K562 (cell line): ENCODE data around the gene PAN3. TPM values are rescaled to one million over a fixed set of nuclear protein-coding genes. Genes with fewer than 3 reads are reported as not detected.

ENCODE experiments used
- ATAC-seq: fragments of 200-7000 bp; cut with Tn5 transposase; 3 replicates; pipeline ENCODE4 v1.9.1; 2020; ENCODE audit warnings: moderate library complexity
- BruUV-seq: library from RNA; stranded (reverse); fragments of 400-500 nt; replicated peaks from 2 replicates; lab custom pipeline; 2021; lab: Mats Ljungman, UMichigan
- CTCF ChIA-PET: fragments of 300-600 bp; formaldehyde crosslinking; extraction: SDS; loops from one replicate; lab custom pipeline; 2021; ENCODE audit warnings: low intra/inter-chr PET ratio; lab: Yijun Ruan, JAX
- POLR2A ChIA-PET: fragments of 300-600, 350-650 bp; sonication (Branson Sonifier 250); formaldehyde crosslinking; extraction: SDS; loops from one replicate; lab custom pipeline; 2021; ENCODE audit warnings: antibody characterized with exemption, inconsistent platforms; lab: Yijun Ruan, JAX
- DNase-seq, 4 experiments: peaks; one replicate each; pipeline versions ENCODE4 v3.0.0 to v3.0.0-alpha.2; 2011 to 2018; ENCODE audit warnings: low spot score in 3 of 4, mixed read lengths in 3 of 4; ENCODE audit errors: extremely low read depth in 1 of 4
- FAIRE-seq: peaks from 2 replicates; lab custom pipeline; 2011; peaks lifted over from hg19 to GRCh38; lab: Jason Lieb, UNC
- H2AFZ ChIP-seq: 2 replicates; pipeline ENCODE4 v1.6.0; 2011; ENCODE audit warnings: low read depth, low read length, control low read depth, inconsistent platforms
- H3K27ac ChIP-seq: fragments of 200-600 bp; 3 replicates; pipeline ENCODE4 v1.8.0; 2011; ENCODE audit warnings: low read depth, mild to moderate bottlenecking, control low read depth, inconsistent platforms, low read length, moderate library complexity, mixed read lengths; ENCODE audit errors: extremely low read depth
- H3K27me3 ChIP-seq, 2 experiments: fragments of 300-600 bp in 1 of 2; 2 replicates in 1 of 2; 3 replicates in 1 of 2; pipeline versions ENCODE4 v1.6.0 to v1.8.0; 2011; ENCODE audit warnings: inconsistent platforms in 2 of 2, low read length in 2 of 2, mild to moderate bottlenecking in 1 of 2, mixed read lengths in 1 of 2, moderate library complexity in 1 of 2; ENCODE audit not compliant: control insufficient read depth in 2 of 2, insufficient read depth in 2 of 2
- H3K36me3 ChIP-seq: fragments of 300-600 bp; 3 replicates; pipeline ENCODE4 v1.8.0; 2011; ENCODE audit warnings: mild to moderate bottlenecking, low read length, inconsistent platforms; ENCODE audit not compliant: control insufficient read depth, insufficient read depth
- H3K4me1 ChIP-seq, 2 experiments: fragments of 200-600 bp in 1 of 2; replicated peaks in 1 of 2; 2 replicates in 1 of 2; 3 replicates in 1 of 2; pipeline versions ENCODE4 v1.5.1 to v1.8.0; 2011; ENCODE audit warnings: inconsistent platforms in 2 of 2, low read length in 2 of 2, mild to moderate bottlenecking in 1 of 2, mixed read lengths in 1 of 2, moderate library complexity in 1 of 2; ENCODE audit not compliant: control insufficient read depth in 2 of 2, insufficient read depth in 2 of 2
- H3K4me2 ChIP-seq: 2 replicates; pipeline ENCODE4 v1.6.1; 2011; ENCODE audit warnings: low read length, control low read depth, inconsistent platforms, mixed read lengths; ENCODE audit not compliant: insufficient read depth
- H3K4me3 ChIP-seq: fragments of 200-600 bp; sonication (generic), shearing (Covaris generic); 2 replicates; pipeline ENCODE4 v1.5.1; 2016; ENCODE audit warnings: control low read depth, inconsistent platforms
- H3K79me2 ChIP-seq: fragments of 200-600 bp; 3 replicates; pipeline ENCODE4 v1.8.0; 2011; ENCODE audit warnings: low read length, inconsistent platforms; ENCODE audit not compliant: control insufficient read depth, insufficient read depth
- H3K9ac ChIP-seq, 2 experiments: 2 replicates each; pipeline versions ENCODE4 v1.6.0 to v1.6.1; 2011; ENCODE audit warnings: low read depth in 2 of 2, low read length in 2 of 2, control low read depth in 1 of 2, inconsistent platforms in 1 of 2, mild to moderate bottlenecking in 1 of 2, mixed read lengths in 1 of 2; ENCODE audit not compliant: insufficient read depth in 1 of 2
- H3K9me1 ChIP-seq: one replicate; pipeline ENCODE4 v1.6.0; 2011; ENCODE audit warnings: inconsistent platforms, mild to moderate bottlenecking, low read length, moderate library complexity; ENCODE audit not compliant: control insufficient read depth, insufficient read depth
- H3K9me3 ChIP-seq: replicated peaks from 2 replicates; pipeline ENCODE4 v1.5.1; 2011; ENCODE audit warnings: low read depth, low read length, inconsistent platforms; ENCODE audit not compliant: control insufficient read depth, insufficient read depth
- H4K20me1 ChIP-seq: replicated peaks from 2 replicates; pipeline ENCODE4 v1.6.1; 2011; ENCODE audit warnings: low read length, inconsistent platforms, mixed read lengths; ENCODE audit not compliant: control insufficient read depth, insufficient read depth
- DIDO1 ChIP-seq: fragments of 450-650 bp; IDR thresholded peaks from 2 replicates; pipeline ENCODE4 v1.6.1; 2016; ENCODE audit warnings: low read depth, missing biosample characterization, missing genetic modification characterization
- RFX5 ChIP-seq: IDR thresholded peaks from 2 replicates; pipeline ENCODE4 v1.6.1; 2011; ENCODE audit warnings: low read depth, mild to moderate bottlenecking, improper control_type of control experiment, low read length
- SREBF1 ChIP-seq: fragments of 150-350 bp; IDR thresholded peaks from 2 replicates; pipeline ENCODE4 v1.6.1; 2014; ENCODE audit warnings: antibody characterized with exemption, low read depth, low read length, borderline replicate concordance
- ZNF253 ChIP-seq: fragments of 250-450 bp; sonication (Bioruptor Pico); conservative IDR thresholded peaks from 2 replicates; pipeline ENCODE4 v1.6.1; 2021; ENCODE audit warnings: mild to moderate bottlenecking
- ZNF79 ChIP-seq: fragments of 250-450 bp; sonication (Bioruptor Pico); IDR thresholded peaks from 2 replicates; pipeline ENCODE4 v1.4.0; 2020; ENCODE audit warnings: low read depth, mild to moderate bottlenecking, moderate library complexity
- WGBS: fragments of 100-300 bp; shearing (Covaris generic); methylation state at CpG from one replicate; pipeline ENCODE4 v1.1.6; 2016; ENCODE audit warnings: low coverage, mixed read lengths; ENCODE audit not compliant: insufficient coverage; ENCODE audit errors: missing lambda C conversion rate; 5-methylcytosine and 5-hydroxymethylcytosine counted together
- in situ Hi-C: fragments of 300-500 bp; cut with MboI; formaldehyde crosslinking; loops from 4 replicates; pipeline ENCODE4 v1.15.0; 2018; ENCODE audit warnings: inconsistent platforms, mixed read lengths
- intact Hi-C: fragments of 100-400 bp; cut with micrococcal nuclease; formaldehyde crosslinking; loops from 2 replicates; pipeline ENCODE4 v1.14.2; 2022
- polyA plus RNA-seq, 8 experiments: library from polyadenylated mRNA; depleted of rRNA in 4 of 8; stranded (reverse) in 5 of 8; unstranded in 3 of 8; fragments of >200 nt; fragmentation: Nextera tagmentation in 2 of 8; fragmentation: Illumina TruSeq in 1 of 8; extraction: Ambion mirVana in 2 of 8; extraction: Trizol in 1 of 8; gene quantifications; 2 replicates each; pipeline versions ENCODE4 v1.2.1 to v1.2.3, GENCODE V29; 2011 to 2014; ENCODE audit warnings: inconsistent platforms in 1 of 8, missing spikeins in 1 of 8
- total RNA-seq, 7 experiments: library from RNA; depleted of rRNA in 6 of 7; stranded (reverse); fragments of >200 nt in 6 of 7; fragmentation: Illumina TruSeq in 2 of 7; extraction: Trizol in 2 of 7; gene quantifications; 2 replicates each; pipeline versions ENCODE4 v1.2.1 to v1.2.3, GENCODE V29; 2011 to 2021; ENCODE audit warnings: low replicate concordance in 1 of 7
- TF ChIP-seq, protein P1 (sequence below): fragments of 450-650 bp; IDR thresholded peaks from 2 replicates; pipeline ENCODE4 v1.6.1; 2016; ENCODE audit warnings: mild to moderate bottlenecking
- TF ChIP-seq, protein P2 (sequence below), 2 experiments: fragments of 450-650 bp; IDR thresholded peaks; 2 replicates each; pipeline ENCODE4 v1.6.1; 2016
- TF ChIP-seq, protein P3 (sequence below), 2 experiments: fragments of 450-650 bp; IDR thresholded peaks; 2 replicates each; pipeline ENCODE4 v1.6.1; 2018; ENCODE audit warnings: mild to moderate bottlenecking in 2 of 2, low read depth in 1 of 2; ENCODE audit not compliant: partially characterized antibody in 2 of 2
- TF ChIP-seq, protein P4 (sequence below): fragments of 450-650 bp; IDR thresholded peaks from one replicate; pipeline ENCODE4 v1.6.1; 2018; ENCODE audit warnings: mild to moderate bottlenecking, moderate library complexity; ENCODE audit not compliant: partially characterized antibody
- TF ChIP-seq, protein P5 (sequence below): sonication (generic); formaldehyde crosslinking; IDR thresholded peaks from 2 replicates; pipeline ENCODE4 v1.5.0; 2020; ENCODE audit warnings: missing genetic modification reagents

PAN3 gene
- total and polyA plus RNA-seq, 9 of the 15 experiments (the other 6 are each of a cell fraction or from before 2014, with no cell fraction given), result 7.2 to 19.9 (median 11.6) TPM

DNA sequence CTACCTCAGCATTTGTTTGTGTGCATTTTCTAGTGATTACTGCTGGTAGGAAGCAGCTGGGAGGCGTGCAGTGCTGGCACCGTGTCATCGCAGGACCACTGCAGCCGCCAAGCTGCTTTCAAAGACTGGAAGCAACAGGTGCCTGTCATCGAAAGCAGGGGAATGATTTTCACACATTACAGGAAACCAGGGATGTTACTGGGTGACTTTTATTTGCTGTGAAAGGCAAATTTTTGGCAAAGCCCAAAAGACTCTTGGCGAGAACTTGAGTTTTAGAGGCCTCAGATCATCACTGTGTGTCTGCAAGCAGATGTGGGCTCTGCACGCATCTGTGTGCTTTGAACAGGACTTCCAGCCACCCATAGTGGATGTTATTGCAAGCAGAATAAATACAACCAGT, 180.2 kb downstream of the PAN3 start:
- POLR2A ChIA-PET, result no interaction called here
- Histone ChIP-seq H3K27ac (no peak overlapping the region), H3K4me2 (no peak overlapping the region), H3K79me2 (no peaks in the 10 kb centered on the region), H3K4me1 (peaks cover 0 to 4% of the 10 kb centered on the region in 2 experiments; a peak in 1 of 5 replicates), H2AFZ (no peak overlapping the region), H3K9ac (no peak overlapping the region), H3K9me1 (no peaks in the 10 kb centered on the region), H3K27me3 (no peaks in the 10 kb centered on the region), H3K4me3 (no peak overlapping the region), H3K9me3 (no peaks in the 10 kb centered on the region), H4K20me1 (no peaks in the 10 kb centered on the region), H3K36me3 (no peaks in the 10 kb centered on the region)
- no peak for FAIRE-seq
- in situ Hi-C loops, result no loop called here
- ATAC-seq, result no peak
- intact Hi-C loops, result loop anchor here (10.0 kb wide), 1 partner anchor 264 kb away; no protein-coding TSS in a partner anchor
- TF ChIP-seq, protein P1, sequence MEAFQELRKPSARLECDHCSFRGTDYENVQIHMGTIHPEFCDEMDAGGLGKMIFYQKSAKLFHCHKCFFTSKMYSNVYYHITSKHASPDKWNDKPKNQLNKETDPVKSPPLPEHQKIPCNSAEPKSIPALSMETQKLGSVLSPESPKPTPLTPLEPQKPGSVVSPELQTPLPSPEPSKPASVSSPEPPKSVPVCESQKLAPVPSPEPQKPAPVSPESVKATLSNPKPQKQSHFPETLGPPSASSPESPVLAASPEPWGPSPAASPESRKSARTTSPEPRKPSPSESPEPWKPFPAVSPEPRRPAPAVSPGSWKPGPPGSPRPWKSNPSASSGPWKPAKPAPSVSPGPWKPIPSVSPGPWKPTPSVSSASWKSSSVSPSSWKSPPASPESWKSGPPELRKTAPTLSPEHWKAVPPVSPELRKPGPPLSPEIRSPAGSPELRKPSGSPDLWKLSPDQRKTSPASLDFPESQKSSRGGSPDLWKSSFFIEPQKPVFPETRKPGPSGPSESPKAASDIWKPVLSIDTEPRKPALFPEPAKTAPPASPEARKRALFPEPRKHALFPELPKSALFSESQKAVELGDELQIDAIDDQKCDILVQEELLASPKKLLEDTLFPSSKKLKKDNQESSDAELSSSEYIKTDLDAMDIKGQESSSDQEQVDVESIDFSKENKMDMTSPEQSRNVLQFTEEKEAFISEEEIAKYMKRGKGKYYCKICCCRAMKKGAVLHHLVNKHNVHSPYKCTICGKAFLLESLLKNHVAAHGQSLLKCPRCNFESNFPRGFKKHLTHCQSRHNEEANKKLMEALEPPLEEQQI, result no peak
- TF ChIP-seq, protein P2, sequence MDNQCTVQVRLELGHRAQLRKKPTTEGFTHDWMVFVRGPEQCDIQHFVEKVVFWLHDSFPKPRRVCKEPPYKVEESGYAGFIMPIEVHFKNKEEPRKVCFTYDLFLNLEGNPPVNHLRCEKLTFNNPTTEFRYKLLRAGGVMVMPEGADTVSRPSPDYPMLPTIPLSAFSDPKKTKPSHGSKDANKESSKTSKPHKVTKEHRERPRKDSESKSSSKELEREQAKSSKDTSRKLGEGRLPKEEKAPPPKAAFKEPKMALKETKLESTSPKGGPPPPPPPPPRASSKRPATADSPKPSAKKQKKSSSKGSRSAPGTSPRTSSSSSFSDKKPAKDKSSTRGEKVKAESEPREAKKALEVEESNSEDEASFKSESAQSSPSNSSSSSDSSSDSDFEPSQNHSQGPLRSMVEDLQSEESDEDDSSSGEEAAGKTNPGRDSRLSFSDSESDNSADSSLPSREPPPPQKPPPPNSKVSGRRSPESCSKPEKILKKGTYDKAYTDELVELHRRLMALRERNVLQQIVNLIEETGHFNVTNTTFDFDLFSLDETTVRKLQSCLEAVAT (IDR thresholded peaks at IDR 0.05), result no peak
- TF ChIP-seq, protein P3, sequence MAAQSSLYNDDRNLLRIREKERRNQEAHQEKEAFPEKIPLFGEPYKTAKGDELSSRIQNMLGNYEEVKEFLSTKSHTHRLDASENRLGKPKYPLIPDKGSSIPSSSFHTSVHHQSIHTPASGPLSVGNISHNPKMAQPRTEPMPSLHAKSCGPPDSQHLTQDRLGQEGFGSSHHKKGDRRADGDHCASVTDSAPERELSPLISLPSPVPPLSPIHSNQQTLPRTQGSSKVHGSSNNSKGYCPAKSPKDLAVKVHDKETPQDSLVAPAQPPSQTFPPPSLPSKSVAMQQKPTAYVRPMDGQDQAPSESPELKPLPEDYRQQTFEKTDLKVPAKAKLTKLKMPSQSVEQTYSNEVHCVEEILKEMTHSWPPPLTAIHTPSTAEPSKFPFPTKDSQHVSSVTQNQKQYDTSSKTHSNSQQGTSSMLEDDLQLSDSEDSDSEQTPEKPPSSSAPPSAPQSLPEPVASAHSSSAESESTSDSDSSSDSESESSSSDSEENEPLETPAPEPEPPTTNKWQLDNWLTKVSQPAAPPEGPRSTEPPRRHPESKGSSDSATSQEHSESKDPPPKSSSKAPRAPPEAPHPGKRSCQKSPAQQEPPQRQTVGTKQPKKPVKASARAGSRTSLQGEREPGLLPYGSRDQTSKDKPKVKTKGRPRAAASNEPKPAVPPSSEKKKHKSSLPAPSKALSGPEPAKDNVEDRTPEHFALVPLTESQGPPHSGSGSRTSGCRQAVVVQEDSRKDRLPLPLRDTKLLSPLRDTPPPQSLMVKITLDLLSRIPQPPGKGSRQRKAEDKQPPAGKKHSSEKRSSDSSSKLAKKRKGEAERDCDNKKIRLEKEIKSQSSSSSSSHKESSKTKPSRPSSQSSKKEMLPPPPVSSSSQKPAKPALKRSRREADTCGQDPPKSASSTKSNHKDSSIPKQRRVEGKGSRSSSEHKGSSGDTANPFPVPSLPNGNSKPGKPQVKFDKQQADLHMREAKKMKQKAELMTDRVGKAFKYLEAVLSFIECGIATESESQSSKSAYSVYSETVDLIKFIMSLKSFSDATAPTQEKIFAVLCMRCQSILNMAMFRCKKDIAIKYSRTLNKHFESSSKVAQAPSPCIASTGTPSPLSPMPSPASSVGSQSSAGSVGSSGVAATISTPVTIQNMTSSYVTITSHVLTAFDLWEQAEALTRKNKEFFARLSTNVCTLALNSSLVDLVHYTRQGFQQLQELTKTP (IDR thresholded peaks at IDR 0.05; ENCODE audit: low read depth in 1 of 2, partially characterized antibody in 2 of 2), result no peak
- TF ChIP-seq SREBF1 (no peak), RFX5 (no peak), ZNF253 (CRISPR knock-in tag) (no peak), DIDO1 (tag) (no peak), ZNF79 (CRISPR knock-in tag) (no peak)
- TF ChIP-seq, protein P4, sequence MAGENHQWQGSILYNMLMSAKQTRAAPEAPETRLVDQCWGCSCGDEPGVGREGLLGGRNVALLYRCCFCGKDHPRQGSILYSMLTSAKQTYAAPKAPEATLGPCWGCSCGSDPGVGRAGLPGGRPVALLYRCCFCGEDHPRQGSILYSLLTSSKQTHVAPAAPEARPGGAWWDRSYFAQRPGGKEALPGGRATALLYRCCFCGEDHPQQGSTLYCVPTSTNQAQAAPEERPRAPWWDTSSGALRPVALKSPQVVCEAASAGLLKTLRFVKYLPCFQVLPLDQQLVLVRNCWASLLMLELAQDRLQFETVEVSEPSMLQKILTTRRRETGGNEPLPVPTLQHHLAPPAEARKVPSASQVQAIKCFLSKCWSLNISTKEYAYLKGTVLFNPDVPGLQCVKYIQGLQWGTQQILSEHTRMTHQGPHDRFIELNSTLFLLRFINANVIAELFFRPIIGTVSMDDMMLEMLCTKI, result no peak
- TF ChIP-seq, protein P5, sequence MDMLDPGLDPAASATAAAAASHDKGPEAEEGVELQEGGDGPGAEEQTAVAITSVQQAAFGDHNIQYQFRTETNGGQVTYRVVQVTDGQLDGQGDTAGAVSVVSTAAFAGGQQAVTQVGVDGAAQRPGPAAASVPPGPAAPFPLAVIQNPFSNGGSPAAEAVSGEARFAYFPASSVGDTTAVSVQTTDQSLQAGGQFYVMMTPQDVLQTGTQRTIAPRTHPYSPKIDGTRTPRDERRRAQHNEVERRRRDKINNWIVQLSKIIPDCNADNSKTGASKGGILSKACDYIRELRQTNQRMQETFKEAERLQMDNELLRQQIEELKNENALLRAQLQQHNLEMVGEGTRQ (CRISPR knock-in tag), result no peak
- 70% methylated on average over 7 of the region's 7 CpGs for WGBS
- BruUV-seq, result no TSS peak
- DNase-seq, result no peak
- CTCF ChIA-PET, result interaction anchor here (0.6 kb wide), 1 partner anchor 24 kb away, joined by 3 read pairs; no protein-coding TSS in a partner anchor
